SIG-M5 (cell line): ENCODE data around the gene TPD52L2.
"Not testable (repeated sequence)": the region's sequence is repeated elsewhere in the genome, so short reads cannot be mapped to it uniquely, and the experiment has no call there.

ENCODE experiments used
- DNase-seq: peaks from one replicate; lab custom pipeline; 2025; lab: John Stamatoyannopoulos, UW

Gene TPD52L2

GRCh38 chr20:63835021-63835858, 29.8 kb upstream of the TPD52L2 start:
- DNase-seq: no peak

- DNase-seq: no peak
Observed at GRCh38 chr20:63836458-63837344, 28.4 kb upstream of the TPD52L2 start.

GRCh38 chr20:63837479-63837878, 27.6 kb upstream of the TPD52L2 start:
- DNase-seq: no peak

GRCh38 chr20:63839620-63840019, 25.4 kb upstream of the TPD52L2 start:
- DNase-seq: no peak

- DNase-seq: no peak
Observed at GRCh38 chr20:63840405-63840828, 24.7 kb upstream of the TPD52L2 start.

GRCh38 chr20:63842258-63842657, 22.8 kb upstream of the TPD52L2 start:
- no peak for DNase-seq

GRCh38 chr20:63843222-63843621, 21.8 kb upstream of the TPD52L2 start:
- DNase-seq: no peak

GRCh38 chr20:63843778-63844177, 21.3 kb upstream of the TPD52L2 start:
- DNase-seq: no peak

GRCh38 chr20:63844511-63844991, 20.5 kb upstream of the TPD52L2 start:
- DNase-seq: no peak

GRCh38 chr20:63846128-63846771, 18.8 kb upstream of the TPD52L2 start:
- no peak for DNase-seq

GRCh38 chr20:63846888-63847236, 18.2 kb upstream of the TPD52L2 start:
- DNase-seq: no peak

- no peak for DNase-seq
Observed at GRCh38 chr20:63847237-63848002, 17.6 kb upstream of the TPD52L2 start.

GRCh38 chr20:63848003-63848911, 16.8 kb upstream of the TPD52L2 start:
- DNase-seq: no peak

GRCh38 chr20:63850689-63851547, 14.2 kb upstream of the TPD52L2 start:
- DNase-seq: no peak

- DNase-seq: not testable (repeated sequence)
Observed at GRCh38 chr20:63851548-63851943, 13.5 kb upstream of the TPD52L2 start.

GRCh38 chr20:63853733-63854068, 11.4 kb upstream of the TPD52L2 start:
- not testable (repeated sequence) for DNase-seq

GRCh38 chr20:63854069-63854765, 10.9 kb upstream of the TPD52L2 start:
- DNase-seq: no peak

GRCh38 chr20:63854766-63855362, 10.2 kb upstream of the TPD52L2 start:
- DNase-seq: no peak
